ENCODE results near the gene RNF186. TPM values are rescaled to one million over a fixed set of nuclear protein-coding genes. Genes with fewer than 3 reads are reported as not detected.
"Not testable (repeated sequence)": the region's sequence is repeated elsewhere in the genome, so short reads cannot be mapped to it uniquely, and the experiment has no call there.

RNF186 gene
- polyA plus RNA-seq, 1 donor from 2014 or later, result not detected

DNA sequence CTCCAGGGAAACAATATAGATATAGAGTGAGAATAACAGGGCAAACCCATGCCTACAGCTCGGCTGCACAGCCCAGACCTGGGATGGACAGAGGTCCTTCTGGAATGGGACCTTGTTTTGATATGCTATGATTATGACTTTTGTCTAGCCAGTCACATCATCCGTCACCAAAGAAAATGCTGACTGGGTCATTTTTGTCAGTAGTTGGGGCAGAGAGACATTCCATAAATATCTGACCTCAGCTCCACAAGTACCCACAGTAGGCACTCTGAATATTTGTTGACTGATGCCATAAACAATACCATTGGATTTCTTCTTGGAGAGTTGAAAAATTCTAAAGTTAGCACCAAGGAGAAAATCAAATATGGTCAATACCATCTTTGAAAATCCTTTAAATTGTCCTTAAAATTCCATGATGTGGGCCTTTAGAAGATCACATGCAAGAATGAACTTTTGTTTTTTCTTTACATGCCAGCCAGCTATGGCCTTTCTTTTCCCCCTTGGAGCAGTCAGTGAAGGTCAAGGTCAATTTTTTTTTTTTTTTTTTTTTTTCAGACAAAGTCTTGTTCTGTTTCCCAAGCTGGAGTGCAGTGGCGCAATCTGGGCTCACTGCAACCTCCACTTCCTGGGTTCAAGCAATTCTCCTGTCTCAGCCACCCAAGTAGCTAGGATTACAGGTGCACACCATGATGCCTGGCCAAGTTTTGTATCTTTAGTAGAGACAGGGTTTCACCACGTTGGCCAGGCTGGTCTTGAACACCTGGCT is 22.7 kb downstream of the RNF186 start:
- no peak overlapping the region for H3K27ac ChIP-seq (ENCODE audit: low read length)
- TF ChIP-seq, protein P1, sequence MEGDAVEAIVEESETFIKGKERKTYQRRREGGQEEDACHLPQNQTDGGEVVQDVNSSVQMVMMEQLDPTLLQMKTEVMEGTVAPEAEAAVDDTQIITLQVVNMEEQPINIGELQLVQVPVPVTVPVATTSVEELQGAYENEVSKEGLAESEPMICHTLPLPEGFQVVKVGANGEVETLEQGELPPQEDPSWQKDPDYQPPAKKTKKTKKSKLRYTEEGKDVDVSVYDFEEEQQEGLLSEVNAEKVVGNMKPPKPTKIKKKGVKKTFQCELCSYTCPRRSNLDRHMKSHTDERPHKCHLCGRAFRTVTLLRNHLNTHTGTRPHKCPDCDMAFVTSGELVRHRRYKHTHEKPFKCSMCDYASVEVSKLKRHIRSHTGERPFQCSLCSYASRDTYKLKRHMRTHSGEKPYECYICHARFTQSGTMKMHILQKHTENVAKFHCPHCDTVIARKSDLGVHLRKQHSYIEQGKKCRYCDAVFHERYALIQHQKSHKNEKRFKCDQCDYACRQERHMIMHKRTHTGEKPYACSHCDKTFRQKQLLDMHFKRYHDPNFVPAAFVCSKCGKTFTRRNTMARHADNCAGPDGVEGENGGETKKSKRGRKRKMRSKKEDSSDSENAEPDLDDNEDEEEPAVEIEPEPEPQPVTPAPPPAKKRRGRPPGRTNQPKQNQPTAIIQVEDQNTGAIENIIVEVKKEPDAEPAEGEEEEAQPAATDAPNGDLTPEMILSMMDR (IDR thresholded peaks at IDR 0.05; ENCODE audit: poor library complexity, severe bottlenecking), result no peak
- TF ChIP-seq, protein P2, sequence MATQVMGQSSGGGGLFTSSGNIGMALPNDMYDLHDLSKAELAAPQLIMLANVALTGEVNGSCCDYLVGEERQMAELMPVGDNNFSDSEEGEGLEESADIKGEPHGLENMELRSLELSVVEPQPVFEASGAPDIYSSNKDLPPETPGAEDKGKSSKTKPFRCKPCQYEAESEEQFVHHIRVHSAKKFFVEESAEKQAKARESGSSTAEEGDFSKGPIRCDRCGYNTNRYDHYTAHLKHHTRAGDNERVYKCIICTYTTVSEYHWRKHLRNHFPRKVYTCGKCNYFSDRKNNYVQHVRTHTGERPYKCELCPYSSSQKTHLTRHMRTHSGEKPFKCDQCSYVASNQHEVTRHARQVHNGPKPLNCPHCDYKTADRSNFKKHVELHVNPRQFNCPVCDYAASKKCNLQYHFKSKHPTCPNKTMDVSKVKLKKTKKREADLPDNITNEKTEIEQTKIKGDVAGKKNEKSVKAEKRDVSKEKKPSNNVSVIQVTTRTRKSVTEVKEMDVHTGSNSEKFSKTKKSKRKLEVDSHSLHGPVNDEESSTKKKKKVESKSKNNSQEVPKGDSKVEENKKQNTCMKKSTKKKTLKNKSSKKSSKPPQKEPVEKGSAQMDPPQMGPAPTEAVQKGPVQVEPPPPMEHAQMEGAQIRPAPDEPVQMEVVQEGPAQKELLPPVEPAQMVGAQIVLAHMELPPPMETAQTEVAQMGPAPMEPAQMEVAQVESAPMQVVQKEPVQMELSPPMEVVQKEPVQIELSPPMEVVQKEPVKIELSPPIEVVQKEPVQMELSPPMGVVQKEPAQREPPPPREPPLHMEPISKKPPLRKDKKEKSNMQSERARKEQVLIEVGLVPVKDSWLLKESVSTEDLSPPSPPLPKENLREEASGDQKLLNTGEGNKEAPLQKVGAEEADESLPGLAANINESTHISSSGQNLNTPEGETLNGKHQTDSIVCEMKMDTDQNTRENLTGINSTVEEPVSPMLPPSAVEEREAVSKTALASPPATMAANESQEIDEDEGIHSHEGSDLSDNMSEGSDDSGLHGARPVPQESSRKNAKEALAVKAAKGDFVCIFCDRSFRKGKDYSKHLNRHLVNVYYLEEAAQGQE (IDR thresholded peaks at IDR 0.05; ENCODE audit: borderline replicate concordance), result no peak
- TF ChIP-seq MXI1 (conservative IDR thresholded peaks at IDR 0.05; ENCODE audit: poor library complexity, severe bottlenecking), result no peak
- TF ChIP-seq POLR2AphosphoS5 (IDR thresholded peaks at IDR 0.05), result no peak
- no peak for TF ChIP-seq SMC3 (conservative IDR thresholded peaks at IDR 0.05; ENCODE audit: poor library complexity)
- TF ChIP-seq EZH2 (IDR thresholded peaks at IDR 0.05; ENCODE audit: borderline replicate concordance, insufficient read depth, low read length, poor library complexity, severe bottlenecking), result no peak
- TF ChIP-seq TAF1 (IDR thresholded peaks at IDR 0.05; ENCODE audit: low read depth), result no peak
- no peak for TF ChIP-seq RAD21 (conservative IDR thresholded peaks at IDR 0.05)
- no peak for TF ChIP-seq EP300 (conservative IDR thresholded peaks at IDR 0.05; ENCODE audit: poor library complexity, severe bottlenecking)
- no peaks in the 10 kb centered on the region for H3F3A ChIP-seq (ENCODE audit: insufficient read depth, low read length, poor library complexity, severe bottlenecking)
- no peaks in the 10 kb centered on the region for H3K9me3 ChIP-seq (ENCODE audit: low read length)
- no peaks in the 10 kb centered on the region for H4K20me1 ChIP-seq (ENCODE audit: insufficient read depth)
- no peak overlapping the region for H3K9ac ChIP-seq (ENCODE audit: low read length)
- H3K79me2 ChIP-seq (replicated peaks; ENCODE audit: insufficient read depth, low read length), result no peaks in the 10 kb centered on the region
- H3K9me2 ChIP-seq (ENCODE audit: insufficient read depth, low read length), result no peaks in the 10 kb centered on the region
- no peaks in the 10 kb centered on the region for H3K27me3 ChIP-seq (ENCODE audit: insufficient read depth, low read depth, low read length)
- H2AFZ ChIP-seq (ENCODE audit: low read depth, low read length), result no peak overlapping the region
- no peak overlapping the region for H3K4me2 ChIP-seq (ENCODE audit: low read length)
- H3K4me3 ChIP-seq (ENCODE audit: low read length), result no peak overlapping the region
- H3K36me3 ChIP-seq (ENCODE audit: insufficient read depth, low read length), result no peaks in the 10 kb centered on the region

DNA sequence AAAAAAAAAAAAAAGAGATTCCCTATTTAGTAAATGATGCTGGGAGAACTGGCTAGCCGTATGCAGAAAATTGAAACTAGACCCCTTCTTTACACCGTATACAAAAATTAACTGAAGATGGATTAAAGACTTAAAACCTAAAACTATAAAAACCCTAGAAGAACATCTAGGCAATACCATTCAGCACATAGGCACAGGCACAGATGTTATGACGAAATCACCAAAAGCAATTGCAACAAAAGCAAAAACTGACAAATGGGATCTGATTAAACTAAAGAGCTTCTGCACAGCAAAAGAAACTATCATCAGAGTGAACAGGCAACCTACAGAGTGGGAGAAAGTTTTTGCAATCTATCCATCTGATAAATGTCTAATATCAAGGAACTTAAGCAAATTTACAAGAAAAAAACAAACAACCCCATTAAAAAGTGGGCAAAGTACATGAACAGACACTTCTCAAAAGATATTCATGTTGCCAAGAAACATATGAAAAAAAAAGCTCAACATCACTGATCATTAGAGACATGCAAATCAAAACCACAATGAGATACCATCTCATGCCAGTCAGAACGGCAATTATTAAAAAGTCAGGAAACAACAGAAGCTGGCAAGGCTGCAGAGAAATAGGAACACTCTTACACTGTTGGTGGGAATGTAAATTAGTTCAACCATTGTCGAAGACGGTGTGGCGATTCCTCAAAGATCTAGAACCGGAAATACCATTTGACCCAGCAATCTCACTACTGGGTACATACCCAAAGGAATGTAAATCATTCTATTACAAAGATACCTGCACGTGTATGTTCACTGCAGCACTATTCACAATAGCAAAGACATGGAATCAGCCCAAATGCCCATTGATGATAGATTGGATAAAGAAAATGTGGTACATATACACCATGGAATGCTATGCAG is 24.8 kb downstream of the RNF186 start:
- not testable (repeated sequence) for H3K4me2 ChIP-seq (ENCODE audit: low read length); H3K9me3 ChIP-seq (ENCODE audit: low read length)

More for the DNA sequence above, 24.8 kb downstream of the RNF186 start:
- not testable (repeated sequence) for H4K20me1 ChIP-seq (ENCODE audit: insufficient read depth); H3K79me2 ChIP-seq (replicated peaks; ENCODE audit: insufficient read depth, low read length); H3F3A ChIP-seq (ENCODE audit: insufficient read depth, low read length, poor library complexity, severe bottlenecking); H3K27ac ChIP-seq (ENCODE audit: low read length); H3K9ac ChIP-seq (ENCODE audit: low read length); H3K4me3 ChIP-seq (ENCODE audit: low read length); H3K9me2 ChIP-seq (ENCODE audit: insufficient read depth, low read length); H3K27me3 ChIP-seq (ENCODE audit: insufficient read depth, low read depth, low read length); H3K36me3 ChIP-seq (ENCODE audit: insufficient read depth, low read length); H2AFZ ChIP-seq (ENCODE audit: low read depth, low read length)

All from neural cell (in vitro differentiated cells).